ENCODE measurements around the gene ABCF3. TPM values are rescaled to one million over a fixed set of nuclear protein-coding genes. Genes with fewer than 3 reads are reported as not detected.

The ABCF3 gene
- total RNA-seq, 1 experiment from 2014 or later = 62.7 TPM

GRCh38 chr3:184211297-184211696 is 25.3 kb downstream of the ABCF3 start:
- no peaks in the 10 kb centered on the region for H3K9me3 Mint-ChIP-seq (ENCODE audit: unreplicated experiment)
- no peaks in the 10 kb centered on the region for H3K36me3 Mint-ChIP-seq (ENCODE audit: insufficient read depth, unreplicated experiment)
- no peak for TF ChIP-seq CTCF (IDR thresholded peaks at IDR 0.05; ENCODE audit: unreplicated experiment)
- no TSS peak for BruUV-seq (replicated peaks)
- POLR2A ChIA-PET = no interaction called here
- CTCF ChIA-PET = interaction anchor here (0.7 to 2.2 kb wide), 3 partner anchors 11 to 678 kb away, joined by 4 to 9 read pairs (median 5); no protein-coding TSS in a partner anchor
- peaks cover 17% of the 10 kb centered on the region for H3K27me3 Mint-ChIP-seq (ENCODE audit: insufficient read depth, unreplicated experiment)
- H3K27ac Mint-ChIP-seq (ENCODE audit: low read depth, unreplicated experiment) = no peak overlapping the region
- H3K4me3 Mint-ChIP-seq (ENCODE audit: unreplicated experiment) = no peak overlapping the region
- intact Hi-C loops (cut with micrococcal nuclease) = no loop called here
- no peak for DNase-seq (ENCODE audit: unreplicated experiment)
- H3K4me1 Mint-ChIP-seq (ENCODE audit: insufficient read depth, unreplicated experiment) = no peaks in the 10 kb centered on the region

GRCh38 chr3:184211718-184212117 is 25.7 kb downstream of the ABCF3 start:
- Mint-ChIP-seq H3K9me3 (ENCODE audit: unreplicated experiment) (no peaks in the 10 kb centered on the region), H3K36me3 (ENCODE audit: insufficient read depth, unreplicated experiment) (no peaks in the 10 kb centered on the region), H3K4me3 (ENCODE audit: unreplicated experiment) (no peak overlapping the region), H3K27me3 (ENCODE audit: insufficient read depth, unreplicated experiment) (peaks cover 13% of the 10 kb centered on the region), H3K4me1 (ENCODE audit: insufficient read depth, unreplicated experiment) (no peaks in the 10 kb centered on the region), H3K27ac (ENCODE audit: low read depth, unreplicated experiment) (no peak overlapping the region)
- ChIA-PET CTCF (interaction anchor here (0.7 to 2.2 kb wide), 3 partner anchors 10 to 16 kb away, joined by 3 to 9 read pairs (median 4); no protein-coding TSS in a partner anchor), POLR2A (no interaction called here)
- TF ChIP-seq CTCF (IDR thresholded peaks at IDR 0.05; ENCODE audit: unreplicated experiment) = no peak
- intact Hi-C loops (cut with micrococcal nuclease) = no loop called here
- DNase-seq (ENCODE audit: unreplicated experiment) = no peak
- BruUV-seq (replicated peaks) = no TSS peak

- ChIA-PET CTCF (interaction anchor here (0.6 kb wide), 1 partner anchor 8 kb away, joined by 6 read pairs; no protein-coding TSS in a partner anchor), POLR2A (no interaction called here)
- intact Hi-C loops (cut with micrococcal nuclease) = no loop called here
- Mint-ChIP-seq H3K36me3 (ENCODE audit: insufficient read depth, unreplicated experiment) (no peaks in the 10 kb centered on the region), H3K4me3 (ENCODE audit: unreplicated experiment) (no peak overlapping the region), H3K4me1 (ENCODE audit: insufficient read depth, unreplicated experiment) (no peaks in the 10 kb centered on the region), H3K27ac (ENCODE audit: low read depth, unreplicated experiment) (no peak overlapping the region), H3K9me3 (ENCODE audit: unreplicated experiment) (no peaks in the 10 kb centered on the region), H3K27me3 (ENCODE audit: insufficient read depth, unreplicated experiment) (no peaks in the 10 kb centered on the region)
- no peak for TF ChIP-seq CTCF (IDR thresholded peaks at IDR 0.05; ENCODE audit: unreplicated experiment)
- no TSS peak for BruUV-seq (replicated peaks)
- no peak for DNase-seq (ENCODE audit: unreplicated experiment)
These were observed 32.8 kb downstream of the ABCF3 start for GRCh38 chr3:184218814-184219213.

GRCh38 chr3:184222521-184222920 is 36.5 kb downstream of the ABCF3 start:
- H3K9me3 Mint-ChIP-seq (ENCODE audit: unreplicated experiment) = no peaks in the 10 kb centered on the region
- peaks cover 28% of the 10 kb centered on the region for H3K27me3 Mint-ChIP-seq (ENCODE audit: insufficient read depth, unreplicated experiment)
- H3K4me1 Mint-ChIP-seq (ENCODE audit: insufficient read depth, unreplicated experiment) = no peaks in the 10 kb centered on the region
- intact Hi-C loops (cut with micrococcal nuclease) = no loop called here
- no peaks in the 10 kb centered on the region for H3K36me3 Mint-ChIP-seq (ENCODE audit: insufficient read depth, unreplicated experiment)
- ChIA-PET POLR2A (interaction anchor here (0.6 kb wide), 1 partner anchor 156 kb away, joined by 3 read pairs; no protein-coding TSS in a partner anchor), CTCF (interaction anchor here (0.9 kb wide), 1 partner anchor 12 kb away, joined by 4 read pairs; no protein-coding TSS in a partner anchor)
- H3K4me3 Mint-ChIP-seq (ENCODE audit: unreplicated experiment) = no peak overlapping the region
- no peak for DNase-seq (ENCODE audit: unreplicated experiment)
- no peak for TF ChIP-seq CTCF (IDR thresholded peaks at IDR 0.05; ENCODE audit: unreplicated experiment)
- no peak overlapping the region for H3K27ac Mint-ChIP-seq (ENCODE audit: low read depth, unreplicated experiment)
- no TSS peak for BruUV-seq (replicated peaks)

Data from MCF 10A (cell line).